GM18511 (cell line): ENCODE measurements around the gene SLC44A1.

ENCODE experiments used
- ATAC-seq: cut with Tn5 transposase; IDR thresholded peaks from one replicate; pipeline ENCODE4 v1.9.1; 2021; ENCODE audit warnings: mild to moderate bottlenecking, moderate library complexity; ENCODE audit not compliant: unreplicated experiment

Gene SLC44A1

DNA sequence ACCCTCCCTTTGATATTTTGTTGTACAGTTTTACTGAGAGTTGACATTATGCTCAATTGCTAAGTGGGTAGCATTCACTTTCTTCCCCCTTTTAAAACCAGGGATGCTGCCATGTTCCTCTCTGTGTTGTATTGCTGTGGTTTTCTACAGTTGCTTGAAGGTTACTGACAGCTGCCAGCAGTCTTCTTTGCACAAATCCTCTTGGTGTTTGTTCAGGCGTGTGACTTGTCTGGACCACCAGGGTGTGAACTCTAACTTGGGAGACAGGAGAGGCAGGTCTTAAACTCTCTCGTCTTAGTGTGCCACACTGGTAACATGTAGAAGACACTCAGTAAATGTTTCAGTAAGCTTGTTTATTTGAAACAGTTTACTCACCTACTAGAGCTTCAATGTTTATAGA, 25.1 kb downstream of the SLC44A1 start:
- no peak for ATAC-seq

DNA sequence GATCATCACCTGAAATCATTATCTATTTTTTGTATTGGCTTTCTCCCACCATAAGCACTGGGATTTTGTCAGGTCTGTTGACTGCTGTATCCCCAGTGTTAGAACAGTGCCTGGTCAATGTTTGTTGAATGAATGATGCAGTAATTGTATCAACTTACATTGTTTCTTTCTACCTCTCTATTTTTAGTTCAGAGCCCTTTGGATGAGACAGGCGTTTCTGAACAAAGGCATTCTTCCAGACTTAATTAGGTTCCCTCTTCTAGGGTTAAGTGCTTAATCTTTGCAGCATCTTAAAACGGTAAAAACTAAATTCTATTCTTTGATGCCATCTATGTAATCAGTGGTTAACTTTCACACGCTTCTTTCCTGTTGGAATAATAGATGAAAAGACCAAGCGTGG, 26.3 kb downstream of the SLC44A1 start:
- no peak for ATAC-seq

DNA sequence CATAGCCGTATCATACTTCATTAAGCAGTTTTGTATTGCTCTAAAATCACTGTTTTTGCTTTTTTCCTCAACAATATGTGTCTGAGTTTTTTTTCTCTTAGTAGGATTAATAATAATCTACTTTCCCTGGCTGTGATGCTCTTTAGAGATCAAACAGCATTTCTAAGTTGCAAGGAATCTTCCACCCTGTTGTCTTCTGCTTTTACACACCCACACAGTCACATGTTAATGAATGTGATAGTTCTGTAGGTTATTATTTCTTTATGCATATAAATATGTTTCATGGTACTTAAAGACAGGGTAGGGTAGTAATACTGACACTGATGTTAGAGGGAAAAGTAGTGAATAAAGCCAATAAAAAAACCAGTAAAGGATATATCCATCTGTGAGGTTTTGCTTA, 29.3 kb downstream of the SLC44A1 start:
- no peak for ATAC-seq

DNA sequence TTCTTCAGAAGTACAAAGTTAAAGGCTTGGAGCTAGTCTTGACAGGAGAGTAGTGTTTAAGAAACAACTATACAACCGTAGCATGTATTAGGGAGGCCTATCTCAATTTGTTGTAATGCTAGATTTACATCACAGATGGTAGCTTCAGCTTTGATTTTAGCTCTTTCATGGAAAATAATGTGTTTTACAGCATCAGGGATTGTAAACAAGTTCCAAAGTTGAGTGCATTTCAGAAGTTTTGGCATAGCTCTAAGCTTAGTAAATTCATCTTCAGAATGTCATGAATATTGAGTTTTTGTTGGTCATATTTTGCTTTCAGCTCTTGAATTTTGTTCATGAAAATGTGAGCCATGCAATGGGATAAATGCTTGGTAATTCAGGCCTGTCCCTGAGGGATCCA, 30.7 kb downstream of the SLC44A1 start:
- no peak for ATAC-seq

DNA sequence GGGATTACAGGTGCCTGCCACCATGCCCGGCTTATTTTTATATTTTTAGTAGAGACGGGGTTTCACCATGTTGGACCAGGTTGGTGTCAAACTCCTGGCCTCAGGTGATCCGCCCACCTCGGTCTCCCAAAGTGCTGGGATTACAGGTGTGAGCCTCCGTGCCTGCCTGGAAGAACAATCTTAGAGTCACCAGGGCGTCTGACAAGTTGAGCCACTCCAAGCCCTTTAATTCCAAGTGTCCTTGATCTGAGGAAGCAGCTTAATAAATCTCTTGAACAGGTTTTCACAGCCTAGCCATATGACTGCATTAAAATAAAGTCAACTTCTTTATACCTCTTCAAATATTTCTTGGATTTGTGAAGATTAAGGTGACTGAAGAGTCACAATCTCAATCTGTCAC, 31.5 kb downstream of the SLC44A1 start:
- no peak for ATAC-seq

DNA sequence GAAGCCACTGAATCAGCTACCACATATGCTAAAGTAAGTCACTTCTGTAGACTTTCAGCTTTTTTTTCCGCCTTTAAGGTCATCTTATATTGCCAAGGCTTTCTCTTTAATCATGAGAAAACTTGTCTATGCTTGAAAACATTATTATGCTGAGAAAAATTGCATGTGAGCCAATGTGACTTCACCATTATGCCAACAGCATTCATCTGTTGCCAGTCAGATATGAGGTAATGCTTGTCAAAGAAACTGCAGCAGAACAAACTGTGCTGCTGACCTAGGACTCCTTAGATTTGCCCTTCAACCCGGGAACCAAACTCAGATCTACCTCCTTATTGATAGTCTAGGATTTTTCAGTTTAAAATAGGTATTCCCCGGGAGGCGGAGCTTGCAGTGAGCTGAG, 34.3 kb downstream of the SLC44A1 start:
- no peak for ATAC-seq

DNA sequence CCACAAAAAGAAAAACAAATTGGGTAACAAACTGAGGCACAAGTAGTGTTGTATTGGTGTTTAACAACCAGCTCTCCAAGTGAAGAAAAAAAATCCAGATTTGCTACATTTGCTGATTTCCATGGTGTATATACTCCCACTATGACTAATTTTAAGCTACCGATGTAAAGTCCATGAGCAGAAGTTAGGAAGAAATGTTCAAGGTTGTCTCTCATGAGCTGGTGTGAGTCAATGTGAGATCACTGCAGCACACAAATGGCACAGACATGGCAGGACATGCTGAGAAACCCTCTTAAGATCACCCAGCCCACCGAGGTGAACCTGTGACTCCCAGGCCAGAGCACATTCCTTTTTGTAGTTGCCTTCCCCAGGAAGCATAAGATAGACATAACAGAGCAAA, 36.2 kb downstream of the SLC44A1 start:
- ATAC-seq: no peak

DNA sequence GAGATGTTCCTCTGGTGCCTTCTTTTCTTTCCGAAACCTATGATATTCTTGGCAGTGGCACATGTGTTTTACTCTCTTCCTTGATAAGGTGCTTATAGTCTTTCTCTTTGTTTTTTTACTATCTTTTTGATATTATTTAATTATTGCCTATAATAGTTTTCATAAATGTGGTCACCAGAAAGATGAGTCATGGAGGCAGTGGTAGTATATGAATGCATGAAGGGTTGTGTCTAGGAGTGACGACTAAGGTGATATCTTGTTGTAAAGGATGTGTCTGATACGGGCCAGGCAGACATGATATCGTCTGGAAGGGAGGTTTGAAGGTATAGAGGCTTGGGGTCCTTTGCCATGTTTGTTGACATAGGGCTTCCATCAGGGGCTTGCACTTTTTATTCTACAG, 36.8 kb downstream of the SLC44A1 start:
- no peak for ATAC-seq

DNA sequence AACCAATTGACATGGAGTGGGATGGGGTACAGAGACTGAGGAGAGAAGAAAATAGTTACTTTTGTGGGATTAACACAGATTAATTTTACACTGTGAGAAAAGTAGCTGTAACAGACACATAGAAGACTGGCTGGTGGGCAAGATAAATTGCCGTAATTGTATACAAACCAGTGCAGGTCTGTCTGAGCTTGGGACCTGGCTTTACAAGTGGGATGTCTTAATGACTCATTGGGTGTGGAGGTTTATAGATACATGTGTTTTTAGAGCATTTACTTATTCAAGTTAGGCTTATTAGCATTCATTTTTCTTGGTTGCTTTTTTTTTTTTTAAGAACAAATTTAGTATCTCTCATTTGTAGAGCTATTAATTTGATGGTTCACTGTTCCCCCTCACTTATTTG, 37.5 kb downstream of the SLC44A1 start:
- no peak for ATAC-seq

DNA sequence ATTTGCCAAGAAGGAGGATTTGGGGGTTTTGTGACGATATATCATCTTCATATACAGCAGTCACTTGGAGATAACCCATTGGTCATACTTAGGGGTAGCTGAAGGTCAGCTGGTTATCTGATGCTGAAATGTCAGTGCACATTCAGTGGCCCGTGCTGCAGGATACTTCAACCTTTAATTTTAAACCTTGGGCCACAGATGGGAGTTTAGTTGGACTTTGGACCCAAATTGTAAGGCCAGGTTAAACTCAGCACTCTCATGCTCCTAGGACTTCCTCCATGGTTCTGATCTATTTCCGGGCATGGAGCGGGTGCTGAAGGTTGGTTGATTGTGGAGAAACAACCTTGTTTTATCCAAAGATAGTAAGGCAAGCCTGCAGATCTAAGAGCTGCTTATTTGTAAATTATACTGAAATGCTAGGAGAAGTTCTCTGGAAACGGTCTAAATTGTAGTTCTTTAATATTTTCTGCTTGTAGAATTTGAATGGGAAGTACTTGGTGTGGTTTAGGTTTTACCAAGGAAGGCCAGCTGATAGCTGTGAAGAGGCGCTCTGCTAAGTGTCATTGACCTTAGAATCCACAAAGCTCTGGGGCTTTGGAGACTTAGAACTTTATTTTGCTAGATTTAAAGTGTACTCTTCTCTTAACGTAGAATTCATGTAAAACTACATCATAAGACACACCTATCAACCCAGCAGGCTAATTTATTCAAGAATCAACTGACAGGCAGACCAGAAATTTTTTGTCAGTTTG, 38.6 kb downstream of the SLC44A1 start:
- no peak for ATAC-seq

DNA sequence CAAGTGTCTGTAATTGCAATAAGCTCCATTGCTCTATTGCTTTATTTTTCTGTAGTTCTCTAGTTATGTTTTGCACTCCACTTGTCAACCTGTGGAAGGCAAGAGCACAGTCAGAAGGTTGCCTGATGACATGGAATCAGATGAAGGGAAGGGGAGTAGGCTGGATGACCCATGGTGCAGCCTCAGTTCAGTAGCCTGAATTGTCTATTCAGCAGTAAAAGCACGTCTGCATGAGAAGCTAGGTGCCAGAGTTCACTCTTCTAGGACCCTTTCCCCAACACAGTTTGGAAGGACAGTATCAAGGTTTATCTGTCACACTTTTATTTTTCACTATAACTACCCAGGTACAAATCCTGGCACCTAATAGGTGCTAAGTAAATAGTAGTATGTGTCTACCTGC, 39.3 kb downstream of the SLC44A1 start:
- ATAC-seq: no peak

DNA sequence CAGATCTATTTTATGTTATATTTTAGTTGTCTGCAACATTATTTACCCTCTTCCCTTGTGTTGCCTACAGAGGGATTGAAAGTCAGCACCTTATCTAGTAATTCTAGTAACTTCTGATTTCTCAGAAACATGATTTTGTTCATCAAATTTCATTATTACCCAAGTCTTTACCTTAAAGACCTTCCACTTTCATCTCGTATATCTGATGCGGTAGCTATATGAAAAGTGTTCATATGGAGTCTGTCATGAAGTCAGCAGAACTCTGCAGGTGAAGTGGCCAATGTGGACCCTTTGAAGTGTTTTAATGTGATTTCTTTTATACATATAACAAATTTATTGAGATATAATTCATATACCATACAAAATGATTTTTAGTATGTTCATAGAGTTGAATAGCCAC, 40.0 kb downstream of the SLC44A1 start:
- ATAC-seq: no peak

DNA sequence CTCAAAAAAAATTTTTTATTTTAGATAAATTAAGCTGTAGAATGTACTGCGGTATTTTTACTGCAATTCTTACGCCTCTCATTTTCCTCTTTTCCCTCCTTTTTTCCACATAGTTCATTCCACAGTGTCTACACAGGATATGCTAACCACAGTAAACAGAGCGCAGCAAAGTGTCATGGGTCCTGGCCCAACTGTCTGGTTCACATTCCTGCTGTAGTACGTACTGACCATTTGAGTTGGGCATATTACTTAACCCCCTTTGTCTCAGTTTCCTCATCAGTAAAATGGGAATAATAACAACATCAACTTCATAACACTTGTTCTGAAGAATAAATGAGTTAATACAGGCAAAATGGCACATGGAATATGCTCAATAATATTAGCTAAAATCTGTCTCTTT, 41.6 kb downstream of the SLC44A1 start:
- no peak for ATAC-seq

DNA sequence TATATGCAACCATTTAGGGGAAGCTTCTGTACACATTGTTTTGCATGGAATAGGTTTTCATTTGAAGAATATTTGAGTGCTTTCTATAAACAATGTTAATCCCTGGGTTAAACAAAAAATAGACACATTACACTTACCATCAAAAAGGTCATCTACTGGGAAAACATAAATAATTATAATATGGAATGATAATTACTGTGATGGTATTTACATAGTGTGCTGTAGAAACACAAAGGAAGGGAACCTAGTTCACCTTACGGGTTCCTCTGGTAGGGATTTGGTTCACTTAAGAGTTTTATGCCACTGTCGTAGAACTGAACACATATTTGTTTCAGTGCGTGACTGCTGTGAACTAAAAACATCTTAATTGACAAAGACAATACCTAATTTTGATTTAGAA, 44.9 kb downstream of the SLC44A1 start:
- no peak for ATAC-seq

DNA sequence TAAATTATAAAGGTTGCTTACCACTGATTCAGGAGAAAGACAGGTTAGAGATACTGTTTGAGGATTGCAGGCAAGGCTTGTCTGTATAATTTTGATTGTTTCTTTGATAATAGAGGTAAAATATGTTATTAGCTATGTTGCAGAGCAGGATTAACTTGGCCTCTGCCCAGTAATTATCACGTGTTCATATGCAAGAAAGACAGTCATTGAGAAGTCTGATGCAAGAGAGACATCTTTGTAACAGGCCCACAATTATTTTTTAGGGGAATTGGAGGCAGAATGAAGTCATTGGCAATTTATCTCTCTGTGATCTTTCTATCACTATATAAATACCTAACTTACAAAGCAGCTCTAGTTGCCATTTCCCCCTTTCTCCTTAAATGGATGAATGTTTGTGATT, 46.0 kb downstream of the SLC44A1 start:
- no peak for ATAC-seq

DNA sequence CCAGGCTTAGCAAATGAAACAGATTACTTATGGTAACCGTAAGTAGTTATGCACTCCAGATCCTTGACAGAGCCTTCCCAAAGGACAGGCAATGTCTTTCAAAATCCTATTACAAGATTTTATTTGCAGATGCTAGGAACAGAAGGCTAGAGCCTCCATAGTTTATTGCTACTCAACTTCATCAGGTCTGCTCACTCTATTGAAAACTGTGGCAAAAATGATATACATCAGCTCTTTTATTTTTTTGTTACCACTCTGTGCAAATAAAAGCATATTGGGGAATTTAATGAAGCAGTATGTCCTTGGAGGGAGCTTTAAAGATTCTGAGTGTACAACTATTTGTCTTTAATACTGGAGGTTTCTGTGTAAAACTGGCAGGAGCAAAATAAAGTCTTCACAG, 46.5 kb downstream of the SLC44A1 start:
- no peak for ATAC-seq

DNA sequence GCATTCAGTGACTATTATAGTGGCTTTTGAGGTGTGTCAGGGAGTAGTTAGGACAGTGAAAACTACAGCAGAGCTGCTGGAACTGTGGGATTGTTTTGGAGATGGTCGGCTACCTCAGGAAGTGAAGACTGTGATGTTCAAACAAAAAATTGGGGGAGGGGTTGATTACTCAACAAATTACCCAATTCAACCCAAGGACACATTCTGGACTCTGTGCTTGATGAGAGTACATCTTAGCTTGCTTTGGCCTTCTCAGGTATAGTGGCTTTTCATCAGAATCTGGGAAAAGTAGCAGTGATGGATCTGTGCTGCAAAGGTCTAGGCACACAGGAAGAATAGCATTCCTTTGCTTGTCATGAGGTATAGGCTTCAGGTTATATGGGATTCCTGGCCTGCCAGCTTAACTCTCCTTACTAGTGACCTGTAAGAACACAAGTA, 47.0 kb downstream of the SLC44A1 start:
- no peak for ATAC-seq

DNA sequence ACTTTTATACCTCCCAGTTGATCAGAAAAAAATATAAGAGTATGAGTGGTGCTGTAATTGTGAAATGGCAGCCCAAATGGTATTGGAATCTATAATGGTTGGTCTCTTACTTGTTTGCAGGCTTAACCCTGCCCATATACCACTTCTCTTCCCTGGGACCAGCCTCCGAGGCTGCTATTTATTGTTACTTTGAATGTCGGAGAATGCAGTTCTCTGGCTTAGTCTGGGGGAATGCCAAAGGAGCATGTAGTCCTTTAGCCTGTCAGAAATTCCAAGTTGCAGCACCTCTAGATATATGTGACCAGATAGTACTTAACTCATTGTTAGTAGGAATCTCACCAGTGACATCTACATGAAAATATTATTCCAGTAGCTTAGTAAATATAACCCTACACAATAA, 47.5 kb downstream of the SLC44A1 start:
- ATAC-seq: no peak

DNA sequence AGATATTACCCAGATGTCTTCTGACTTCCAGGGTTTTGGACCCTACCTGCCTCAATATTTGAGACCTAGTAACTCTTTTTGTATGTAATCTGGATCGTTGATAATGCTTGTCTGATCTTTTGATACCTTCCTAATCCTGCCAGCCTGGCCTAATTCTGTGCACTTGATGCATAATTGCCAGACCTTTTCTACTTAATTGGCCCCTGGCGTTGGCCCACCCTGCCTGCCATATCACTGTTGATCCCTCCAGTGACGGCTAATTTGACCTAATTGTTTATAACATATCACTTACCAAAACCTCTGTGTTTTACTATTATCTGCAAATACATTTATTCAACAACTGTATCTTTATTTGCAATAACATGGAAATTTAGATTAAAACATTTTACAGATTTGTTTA, 49.0 kb downstream of the SLC44A1 start:
- no peak for ATAC-seq

DNA sequence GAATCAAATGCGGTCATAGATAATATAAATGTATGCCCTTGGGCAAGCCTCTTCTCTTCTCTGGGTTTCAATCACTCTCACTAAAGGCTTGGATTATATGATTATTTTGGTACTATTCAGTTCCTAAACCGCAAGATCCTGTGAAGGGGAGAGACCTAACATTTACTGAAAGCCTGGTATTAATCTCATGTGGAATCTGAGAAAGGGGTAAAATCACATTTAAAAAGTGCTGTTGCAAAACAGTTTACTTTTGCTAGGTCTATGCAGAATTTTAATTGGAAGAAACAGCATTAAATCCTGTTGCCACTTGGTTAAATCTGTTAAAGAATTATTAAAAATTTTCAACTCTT, 50.7 kb downstream of the SLC44A1 start:
- no peak for ATAC-seq

DNA sequence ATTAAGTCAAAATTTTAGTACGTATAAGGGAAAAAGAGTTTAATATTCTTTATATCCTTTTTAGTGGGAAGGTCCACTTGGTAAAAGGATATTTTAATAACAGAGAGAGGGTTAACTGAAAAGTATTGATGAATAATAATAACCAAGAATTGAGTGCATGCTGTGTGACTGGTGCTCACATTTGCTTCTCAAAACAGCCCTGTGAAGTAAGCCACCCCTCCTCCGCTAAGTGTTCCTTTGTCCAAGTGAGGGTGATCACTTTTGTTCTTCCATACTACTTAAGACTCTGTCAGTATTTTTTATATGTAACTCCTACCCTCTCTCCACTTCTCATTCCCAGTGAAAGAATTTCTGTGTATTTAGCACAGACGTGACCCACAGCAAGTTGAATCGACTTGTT, 51.5 kb downstream of the SLC44A1 start:
- ATAC-seq: no peak

DNA sequence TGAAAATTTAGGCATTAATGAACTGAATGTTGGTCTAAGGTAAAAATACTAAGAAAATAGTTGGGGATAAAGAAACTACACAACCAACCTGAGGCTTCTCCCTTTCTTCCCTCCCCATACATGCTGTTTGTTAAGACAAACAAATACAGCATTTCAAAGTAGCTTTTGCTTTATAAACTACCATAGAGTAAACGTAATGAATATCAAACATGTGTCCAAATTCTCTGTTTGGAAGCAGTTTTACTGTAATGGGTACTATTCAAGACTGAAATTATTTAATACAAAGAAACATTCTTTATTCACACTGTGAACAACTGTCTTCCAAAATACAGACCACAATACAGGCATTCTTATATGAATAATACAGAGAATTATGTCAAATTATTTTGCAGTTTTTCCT, 52.0 kb downstream of the SLC44A1 start:
- ATAC-seq: no peak

DNA sequence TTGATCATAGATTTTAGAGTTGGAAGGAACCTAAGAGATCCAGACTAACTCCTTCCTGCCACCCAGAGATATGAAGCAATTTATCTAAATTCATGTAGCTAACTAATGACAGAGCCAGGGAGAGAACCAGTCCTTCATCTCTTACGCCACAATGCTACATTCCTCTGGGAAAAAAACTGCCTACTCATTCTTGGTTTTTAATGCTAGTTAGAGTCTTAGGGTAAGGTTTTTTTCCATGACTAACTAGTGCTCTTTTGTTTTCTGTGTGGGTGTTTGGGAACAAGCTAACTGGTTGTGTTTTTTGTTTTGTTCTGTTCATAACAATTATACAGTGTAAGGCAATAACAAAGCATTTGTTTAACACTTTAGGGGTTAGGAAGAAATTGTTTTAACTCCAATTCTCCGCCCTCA, 52.4 kb downstream of the SLC44A1 start:
- ATAC-seq: no peak
